SK-N-MC (cell line): ENCODE results near the gene TESPA1.

Experiments used
- EZH2 ChIP-seq: fragments of 200-600 bp; sonication (generic); IDR thresholded peaks from one replicate; pipeline ENCODE4 v1.6.1; 2017; ENCODE audit warnings: antibody characterized with exemption
- FOXP2 ChIP-seq: optimal IDR thresholded peaks from 2 replicates; pipeline ENCODE3; 2011; ENCODE audit warnings: mild to moderate bottlenecking, moderate library complexity; ENCODE audit not compliant: insufficient read depth; ENCODE audit errors: extremely low read length, control extremely low read depth
- POLR2AphosphoS5 ChIP-seq: IDR thresholded peaks from 2 replicates; pipeline ENCODE4 v1.6.1; 2012; ENCODE audit warnings: mild to moderate bottlenecking, low read depth, low read length, borderline replicate concordance

DNA sequence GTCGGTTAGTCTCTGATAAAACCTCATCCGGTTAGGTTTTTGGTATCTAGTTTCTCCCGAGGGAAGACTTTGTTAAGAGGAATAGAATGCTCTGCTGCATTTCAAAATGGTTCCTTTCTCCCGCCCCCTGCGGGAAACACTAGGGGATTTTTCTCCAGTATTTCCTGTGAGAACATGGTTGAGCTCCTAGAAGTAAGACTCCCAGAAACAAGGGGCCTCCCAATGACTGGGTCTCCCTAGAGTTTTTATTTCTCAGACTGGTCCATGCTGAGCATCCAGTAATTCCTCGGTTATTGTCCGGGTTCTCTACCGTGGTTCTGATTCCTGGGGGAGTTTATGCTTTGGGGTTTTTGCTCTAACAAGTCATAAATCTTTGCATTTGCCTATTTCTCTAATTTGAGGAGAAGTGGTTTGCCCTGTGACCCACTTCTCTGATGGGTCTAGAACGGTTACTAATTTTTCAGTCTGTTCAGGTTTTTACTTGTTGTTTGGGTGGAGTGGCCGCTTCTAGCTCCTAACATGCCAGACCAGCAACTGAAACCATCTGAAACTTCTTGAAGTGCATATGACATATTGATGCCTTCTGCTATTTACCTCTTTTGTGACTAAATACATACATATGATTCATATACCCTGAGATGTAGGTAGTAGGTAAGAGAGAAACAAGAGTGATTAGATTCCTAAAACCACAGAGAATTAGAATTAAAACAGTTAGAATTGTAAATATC, 25.1 kb downstream of the TESPA1 start:
- no peak for TF ChIP-seq EZH2
- no peak for TF ChIP-seq POLR2AphosphoS5
- TF ChIP-seq FOXP2, result no peak
